Stimulated activated naive B cell treated with anti-CD40 and anti-IgM and Interleukin-4, amounts not matched to agents 10 μg/mL and 1 μg/mL and 100 μg/mL, for 72 hours (primary cell): Measurements from ENCODE around the gene STK38L.

Source experiments
- ATAC-seq, 2 donors: fragments of 150-1000 bp; cut with Tn5 transposase; replicated peaks; 2 replicates each; pipeline ENCODE4 v1.10.0; 2021; ENCODE audit warnings: moderate library complexity in 1 of 2
- DNase-seq: peaks from one replicate; pipeline ENCODE4 v3.0.0; 2021
- H3K27ac Mint-ChIP-seq: one replicate; pipeline ENCODE4 v1.8.0; 2022; ENCODE audit warnings: mild to moderate bottlenecking, mixed read lengths
- H3K27me3 Mint-ChIP-seq, 2 donors: one replicate each; pipeline ENCODE4 v1.8.0; 2022; ENCODE audit warnings: mixed read lengths in 2 of 2
- H3K36me3 Mint-ChIP-seq, 2 donors: one replicate each; pipeline ENCODE4 v1.8.0; 2022; ENCODE audit warnings: mixed read lengths in 2 of 2, mild to moderate bottlenecking in 1 of 2
- H3K4me1 Mint-ChIP-seq, 2 donors: one replicate each; pipeline ENCODE4 v1.8.0; 2022; ENCODE audit warnings: mixed read lengths in 2 of 2, mild to moderate bottlenecking in 1 of 2
- H3K4me3 Mint-ChIP-seq, 2 donors: one replicate each; pipeline ENCODE4 v1.8.0; 2022; ENCODE audit warnings: mild to moderate bottlenecking in 2 of 2, mixed read lengths in 2 of 2, moderate library complexity in 1 of 2
- H3K9me3 Mint-ChIP-seq, 2 donors: one replicate each; pipeline ENCODE4 v1.8.0; 2022; ENCODE audit warnings: mixed read lengths in 2 of 2, mild to moderate bottlenecking in 1 of 2

Gene STK38L

GRCh38 chr12:27243804-27244688 is at the start of gene STK38L:
STK38L (plus strand) TSS chr12:27244286; CDS start chr12:27297721, 53,435 bp downstream.
- H3K9me3 Mint-ChIP-seq = no peaks in the 10 kb centered on the region
- ATAC-seq (peak; percentile 96 to 97), DNase-seq (peak; percentile 98)
- H3K4me3 Mint-ChIP-seq = peak within 1 kb of the TSS; percentile 95 to 96
- peaks cover 31 to 51% of the 10 kb centered on the region in 2 donors for H3K4me1 Mint-ChIP-seq
- no peaks in the 10 kb centered on the region for H3K27me3 Mint-ChIP-seq
- peak within 1 kb of the TSS; percentile 98 for H3K27ac Mint-ChIP-seq
- H3K36me3 Mint-ChIP-seq = peaks cover 23 to 33% of the 10 kb centered on the region in 2 donors

DNA sequence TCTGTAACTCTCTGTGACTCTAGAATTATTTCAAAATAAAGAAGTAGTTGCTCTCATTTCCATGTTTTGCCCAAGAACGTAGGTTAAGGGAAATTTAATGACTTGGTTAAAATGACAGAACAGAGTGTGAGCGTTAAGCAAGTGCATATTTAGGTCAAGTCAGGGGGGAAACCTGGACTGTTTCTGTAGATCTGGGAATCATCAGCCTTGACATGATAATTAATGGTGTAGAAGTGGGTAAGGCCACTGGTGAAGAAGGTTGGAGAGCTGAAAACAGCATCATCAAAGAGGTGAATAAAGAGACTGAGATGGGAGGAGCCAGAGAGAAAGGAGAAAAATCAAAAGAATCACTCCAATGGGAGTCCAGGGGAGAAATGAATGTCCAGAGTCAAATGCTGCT is 49.4 kb upstream of the STK38L start:
- no peaks in the 10 kb centered on the region for H3K9me3 Mint-ChIP-seq
- no peak for ATAC-seq
- H3K36me3 Mint-ChIP-seq = peaks cover 0 to 2% of the 10 kb centered on the region in 2 donors
- DNase-seq = no peak
- no peak overlapping the region for H3K27ac Mint-ChIP-seq
- no peaks in the 10 kb centered on the region for H3K27me3 Mint-ChIP-seq
- H3K4me3 Mint-ChIP-seq = no peak overlapping the region
- H3K4me1 Mint-ChIP-seq = peaks cover 11 to 17% of the 10 kb centered on the region in 2 donors

- DNase-seq (no peak), ATAC-seq (no peak)
- H3K4me1 Mint-ChIP-seq = peaks cover 15 to 20% of the 10 kb centered on the region in 2 donors
- no peak overlapping the region for H3K4me3 Mint-ChIP-seq
- H3K27ac Mint-ChIP-seq = no peak overlapping the region
- no peaks in the 10 kb centered on the region for H3K9me3 Mint-ChIP-seq
- peaks cover 2 to 3% of the 10 kb centered on the region in 2 donors for H3K36me3 Mint-ChIP-seq
- H3K27me3 Mint-ChIP-seq = no peaks in the 10 kb centered on the region
Measured at GRCh38 chr12:27198036-27198435, 46.0 kb upstream of the STK38L start.

GRCh38 chr12:27199638-27200300 is 44.3 kb upstream of the STK38L start:
- Mint-ChIP-seq H3K27ac (peak overlapping the region; percentile 70), H3K4me3 (peak overlapping the region; percentile 12 to 28), H3K4me1 (peaks cover 13 to 25% of the 10 kb centered on the region in 2 donors), H3K36me3 (peaks cover 2 to 6% of the 10 kb centered on the region in 2 donors), H3K9me3 (no peaks in the 10 kb centered on the region), H3K27me3 (no peaks in the 10 kb centered on the region)
- ATAC-seq = peak; percentile 84 to 88
- no peak for DNase-seq

DNA sequence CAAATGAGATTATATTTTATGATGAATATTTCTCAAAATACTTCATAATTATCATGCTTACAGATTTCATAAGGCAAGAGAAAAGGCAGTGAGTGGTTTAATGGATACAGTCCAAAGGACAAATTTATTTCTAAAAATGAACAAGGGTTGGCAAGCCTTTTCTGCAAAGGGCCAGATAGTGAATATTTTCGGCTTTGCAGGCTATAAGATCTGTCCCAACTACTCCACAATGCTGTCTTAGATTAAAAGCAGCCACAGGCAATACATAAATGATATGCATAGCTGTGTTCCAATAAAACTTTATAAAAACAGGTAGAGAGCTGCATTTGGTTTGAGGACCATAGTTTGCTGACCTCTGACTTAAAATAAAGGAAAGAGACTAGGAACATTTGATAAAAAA is 42.9 kb upstream of the STK38L start:
- Mint-ChIP-seq H3K27ac (no peak overlapping the region), H3K36me3 (peaks cover 2 to 6% of the 10 kb centered on the region in 2 donors), H3K4me3 (no peak overlapping the region), H3K4me1 (peaks cover 13 to 29% of the 10 kb centered on the region in 2 donors), H3K9me3 (no peaks in the 10 kb centered on the region), H3K27me3 (no peaks in the 10 kb centered on the region)
- no peak for DNase-seq
- no peak for ATAC-seq

GRCh38 chr12:27206801-27207502 is 37.1 kb upstream of the STK38L start:
- Mint-ChIP-seq H3K4me1 (peaks cover 17 to 39% of the 10 kb centered on the region in 2 donors), H3K27ac (peak overlapping the region; percentile 87), H3K36me3 (peaks cover 7 to 13% of the 10 kb centered on the region in 2 donors), H3K4me3 (peak overlapping the region; percentile 36 to 48), H3K9me3 (peaks cover 8% of the 10 kb centered on the region in 2 donors), H3K27me3 (no peaks in the 10 kb centered on the region)
- DNase-seq = no peak
- peak; percentile 13 to 40 for ATAC-seq

- peaks cover 17 to 39% of the 10 kb centered on the region in 2 donors for H3K4me1 Mint-ChIP-seq
- H3K36me3 Mint-ChIP-seq = peaks cover 7 to 13% of the 10 kb centered on the region in 2 donors
- DNase-seq = peak; percentile 65
- ATAC-seq = peak; percentile 94
- H3K27me3 Mint-ChIP-seq = no peaks in the 10 kb centered on the region
- peak overlapping the region in 1 of 2 donors; percentile 36 for H3K4me3 Mint-ChIP-seq
- peaks cover 8% of the 10 kb centered on the region in 2 donors for H3K9me3 Mint-ChIP-seq
- H3K27ac Mint-ChIP-seq = peak overlapping the region; percentile 87
Measured at GRCh38 chr12:27207615-27208413, 36.3 kb upstream of the STK38L start.

- DNase-seq (no peak), ATAC-seq (peak; percentile 59 to 61)
- H3K36me3 Mint-ChIP-seq = peaks cover 7 to 13% of the 10 kb centered on the region in 2 donors
- H3K4me3 Mint-ChIP-seq = no peak overlapping the region
- peak overlapping the region; percentile 26 for H3K27ac Mint-ChIP-seq
- peaks cover 8% of the 10 kb centered on the region in 2 donors for H3K9me3 Mint-ChIP-seq
- H3K4me1 Mint-ChIP-seq = peaks cover 17 to 39% of the 10 kb centered on the region in 2 donors
- H3K27me3 Mint-ChIP-seq = no peaks in the 10 kb centered on the region
Measured at GRCh38 chr12:27208414-27208750, 35.7 kb upstream of the STK38L start.

DNA sequence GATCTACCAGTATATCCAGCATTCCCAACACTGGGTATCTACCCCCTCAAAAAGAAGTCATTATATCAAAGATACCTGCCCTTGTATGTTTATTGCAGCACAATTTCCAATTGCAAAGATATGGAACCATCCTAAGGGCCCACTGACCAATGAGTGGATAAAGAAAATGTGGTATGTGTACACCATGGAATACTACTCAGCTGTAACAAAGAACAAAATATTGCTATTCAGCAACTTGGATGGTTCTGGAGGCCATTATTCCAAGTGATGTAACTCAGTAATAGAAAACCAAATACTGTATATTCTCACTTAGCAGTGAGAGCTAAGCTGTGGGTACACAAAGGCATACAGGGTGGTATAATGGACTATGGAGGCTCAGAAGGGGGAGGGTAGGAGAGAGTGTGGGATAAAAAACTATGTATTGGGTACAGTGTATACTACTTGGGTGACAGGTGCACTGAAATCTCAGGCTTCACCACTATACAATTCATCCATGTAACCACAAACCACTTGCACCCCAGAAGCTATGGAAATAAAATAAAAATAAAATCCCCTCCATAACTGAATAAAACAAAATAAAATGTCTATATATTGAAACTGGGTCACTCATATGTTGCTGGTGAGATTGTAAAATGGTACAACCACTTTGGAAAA is 34.7 kb upstream of the STK38L start:
- ATAC-seq = no peak
- no peaks in the 10 kb centered on the region for H3K27me3 Mint-ChIP-seq
- peaks cover 17 to 34% of the 10 kb centered on the region in 2 donors for H3K4me1 Mint-ChIP-seq
- H3K36me3 Mint-ChIP-seq = peaks cover 7 to 14% of the 10 kb centered on the region in 2 donors
- DNase-seq = no peak
- H3K27ac Mint-ChIP-seq = no peak overlapping the region
- no peak overlapping the region for H3K4me3 Mint-ChIP-seq
- peaks cover 8% of the 10 kb centered on the region in 2 donors for H3K9me3 Mint-ChIP-seq

GRCh38 chr12:27210187-27210586 is 33.9 kb upstream of the STK38L start:
- Mint-ChIP-seq H3K27me3 (no peaks in the 10 kb centered on the region), H3K4me1 (peaks cover 17 to 34% of the 10 kb centered on the region in 2 donors), H3K36me3 (peaks cover 7 to 13% of the 10 kb centered on the region in 2 donors), H3K9me3 (peaks cover 8% of the 10 kb centered on the region in 2 donors), H3K4me3 (no peak overlapping the region), H3K27ac (no peak overlapping the region)
- DNase-seq (no peak), ATAC-seq (no peak)

GRCh38 chr12:27212861-27213260 is 31.2 kb upstream of the STK38L start:
- Mint-ChIP-seq H3K27me3 (no peaks in the 10 kb centered on the region), H3K4me3 (no peak overlapping the region), H3K27ac (no peak overlapping the region), H3K9me3 (peaks cover 8% of the 10 kb centered on the region in 2 donors), H3K36me3 (peaks cover 7 to 13% of the 10 kb centered on the region in 2 donors), H3K4me1 (peaks cover 8 to 21% of the 10 kb centered on the region in 2 donors)
- ATAC-seq = no peak
- DNase-seq = no peak

DNA sequence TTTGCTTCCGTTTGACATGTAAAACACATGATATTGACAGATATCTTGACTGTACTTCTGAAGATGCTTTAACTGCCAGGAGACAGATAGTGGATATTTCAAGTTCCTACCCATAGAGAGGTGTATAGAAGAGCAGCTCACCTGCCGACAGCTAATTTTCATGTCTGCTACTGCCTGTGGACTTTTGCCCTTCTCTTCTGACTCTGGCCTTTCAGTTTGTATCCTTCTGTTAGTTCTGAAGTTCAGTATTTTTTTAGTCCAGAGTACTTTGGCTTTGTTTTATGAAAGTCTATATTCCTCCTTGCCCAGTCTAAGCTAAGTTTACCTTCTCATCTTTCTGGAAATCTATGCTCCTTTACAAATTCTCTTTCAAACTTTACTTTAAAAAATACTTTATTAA is 30.8 kb upstream of the STK38L start:
- DNase-seq = no peak
- H3K9me3 Mint-ChIP-seq = peaks cover 8% of the 10 kb centered on the region in 2 donors
- ATAC-seq = no peak
- H3K4me1 Mint-ChIP-seq = peaks cover 8 to 21% of the 10 kb centered on the region in 2 donors
- no peak overlapping the region for H3K4me3 Mint-ChIP-seq
- no peaks in the 10 kb centered on the region for H3K27me3 Mint-ChIP-seq
- no peak overlapping the region for H3K27ac Mint-ChIP-seq
- H3K36me3 Mint-ChIP-seq = peaks cover 7 to 13% of the 10 kb centered on the region in 2 donors
